Thoracic aorta (tissue), 2 donors: Measurements from ENCODE around the gene IL10. TPM values are rescaled to one million over a fixed set of nuclear protein-coding genes. Genes with fewer than 3 reads are reported as not detected.
A peak's percentile ranks its signal among the peaks of the same experiment; 100 is the strongest.

Experiments used
- ATAC-seq: fragments of 150-250 bp; one replicate; pipeline ENCODE4 v1.8.0; 2017; ENCODE audit warnings: low read depth; ENCODE audit not compliant: insufficient number of reproducible peaks, low FRiP score
- DNase-seq: peaks from one replicate; pipeline ENCODE4 v3.0.0-alpha.2; 2020; ENCODE audit warnings: low spot score
- H3K27ac ChIP-seq, 2 donors: fragments of 200-600 bp; sonication (generic); 1 replicate in 1 of 2; 2 replicates in 1 of 2; pipeline ENCODE4 v1.5.1; 2016; ENCODE audit warnings: mild to moderate bottlenecking in 2 of 2, moderate library complexity in 2 of 2
- H3K27me3 ChIP-seq: fragments of 200-600 bp; sonication (generic); replicated peaks from 2 replicates; pipeline ENCODE4 v1.6.0; 2016; ENCODE audit warnings: mild to moderate bottlenecking; ENCODE audit not compliant: insufficient read depth
- H3K36me3 ChIP-seq: fragments of 200-600 bp; sonication (generic); one replicate; pipeline ENCODE4 v1.5.1; 2016
- H3K4me1 ChIP-seq, 2 donors: fragments of 200-600 bp; sonication (generic); 1 replicate in 1 of 2; 2 replicates in 1 of 2; pipeline versions ENCODE4 v1.5.1 to v1.6.0; 2016; ENCODE audit warnings: low read depth in 2 of 2, mild to moderate bottlenecking in 1 of 2; ENCODE audit not compliant: control insufficient read depth in 1 of 2
- H3K4me3 ChIP-seq: fragments of 200-600 bp; sonication (generic); 2 replicates; pipeline ENCODE4 v1.5.1; 2016; ENCODE audit warnings: mild to moderate bottlenecking
- H3K9me3 ChIP-seq: fragments of 200-600 bp; sonication (generic); 2 replicates; pipeline ENCODE4 v1.5.1; 2016
- total RNA-seq, 2 donors: library from RNA; depleted of rRNA; stranded (reverse); fragments of >200 nt; gene quantifications; one replicate each; pipeline versions ENCODE4 v1.1.0 to v1.2.3, GENCODE V29; 2016
- TF ChIP-seq, protein P1 (sequence below): fragments of 200-600 bp; sonication (generic); IDR thresholded peaks from one replicate; pipeline ENCODE4 v1.5.1; 2019; ENCODE audit warnings: antibody characterized with exemption

IL10 gene
- total RNA-seq, 2 donors from 2014 or later = 19.8 to 40.9 TPM

DNA sequence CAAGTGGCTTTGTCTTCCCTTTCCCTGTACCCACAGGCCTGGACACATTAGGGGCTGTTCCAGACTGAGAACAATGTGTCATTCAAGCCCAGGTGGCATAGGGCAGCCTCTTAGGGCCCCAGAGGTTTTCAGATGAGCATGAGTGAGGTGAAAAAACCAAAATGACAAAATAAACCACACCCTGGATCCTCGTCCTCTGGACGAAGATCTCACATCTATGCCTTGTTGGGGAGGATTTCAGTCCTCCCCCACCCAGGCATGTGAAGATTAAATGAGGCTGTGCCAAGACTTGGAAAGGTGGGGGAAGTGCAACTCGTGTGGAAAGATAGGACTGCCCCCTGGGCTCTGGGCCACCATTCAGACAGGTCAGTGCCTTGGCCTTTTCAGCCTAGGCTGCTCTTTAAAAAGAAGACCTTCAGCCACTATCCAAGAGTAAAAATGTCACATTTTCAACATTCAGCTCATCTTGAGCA lies 34.5 kb downstream of the IL10 start:
- no peaks in the 10 kb centered on the region for H3K9me3 ChIP-seq
- peaks cover 16% of the 10 kb centered on the region for H3K36me3 ChIP-seq
- H3K4me3 ChIP-seq = no peak overlapping the region
- H3K4me1 ChIP-seq = peaks cover 0 to 4% of the 10 kb centered on the region in 2 donors
- no peaks in the 10 kb centered on the region for H3K27me3 ChIP-seq
- TF ChIP-seq, protein P1, sequence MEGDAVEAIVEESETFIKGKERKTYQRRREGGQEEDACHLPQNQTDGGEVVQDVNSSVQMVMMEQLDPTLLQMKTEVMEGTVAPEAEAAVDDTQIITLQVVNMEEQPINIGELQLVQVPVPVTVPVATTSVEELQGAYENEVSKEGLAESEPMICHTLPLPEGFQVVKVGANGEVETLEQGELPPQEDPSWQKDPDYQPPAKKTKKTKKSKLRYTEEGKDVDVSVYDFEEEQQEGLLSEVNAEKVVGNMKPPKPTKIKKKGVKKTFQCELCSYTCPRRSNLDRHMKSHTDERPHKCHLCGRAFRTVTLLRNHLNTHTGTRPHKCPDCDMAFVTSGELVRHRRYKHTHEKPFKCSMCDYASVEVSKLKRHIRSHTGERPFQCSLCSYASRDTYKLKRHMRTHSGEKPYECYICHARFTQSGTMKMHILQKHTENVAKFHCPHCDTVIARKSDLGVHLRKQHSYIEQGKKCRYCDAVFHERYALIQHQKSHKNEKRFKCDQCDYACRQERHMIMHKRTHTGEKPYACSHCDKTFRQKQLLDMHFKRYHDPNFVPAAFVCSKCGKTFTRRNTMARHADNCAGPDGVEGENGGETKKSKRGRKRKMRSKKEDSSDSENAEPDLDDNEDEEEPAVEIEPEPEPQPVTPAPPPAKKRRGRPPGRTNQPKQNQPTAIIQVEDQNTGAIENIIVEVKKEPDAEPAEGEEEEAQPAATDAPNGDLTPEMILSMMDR = no peak
- H3K27ac ChIP-seq = no peak overlapping the region
- ATAC-seq = no peak
- no peak for DNase-seq

- DNase-seq = no peak
- Histone ChIP-seq H3K9me3 (no peaks in the 10 kb centered on the region), H3K36me3 (peaks cover 22% of the 10 kb centered on the region), H3K27ac (no peak overlapping the region), H3K4me3 (no peak overlapping the region), H3K27me3 (no peaks in the 10 kb centered on the region), H3K4me1 (peaks cover 0 to 4% of the 10 kb centered on the region in 2 donors)
- TF ChIP-seq, protein P1 = no peak
- no peak for ATAC-seq
These were observed 35.2 kb downstream of the IL10 start for GRCh38 chr1:206736878-206737728.

DNA sequence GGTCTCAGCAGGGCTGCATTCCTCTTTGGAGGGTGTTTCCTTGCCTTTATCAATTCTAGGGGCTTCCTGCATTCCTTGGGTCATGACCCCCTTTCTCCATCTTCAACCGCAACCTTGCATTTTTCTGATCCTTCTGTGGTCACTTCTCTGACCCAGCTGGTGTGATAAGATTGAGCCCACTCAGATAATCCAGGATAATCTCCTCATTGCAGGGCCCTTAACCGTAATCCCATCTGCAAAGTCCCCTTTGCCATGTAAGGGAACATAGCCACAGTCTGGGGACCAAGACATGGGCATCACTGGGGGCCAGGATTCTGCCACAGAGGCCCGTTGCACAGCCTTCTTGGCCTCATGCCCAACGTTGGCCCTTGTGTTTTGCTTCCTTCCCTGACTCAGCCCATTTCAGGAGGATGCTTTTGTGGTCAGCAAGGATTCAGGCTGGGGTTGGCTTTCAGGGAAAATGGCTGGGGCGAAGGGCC lies 36.7 kb downstream of the IL10 start:
- Histone ChIP-seq H3K27me3 (no peaks in the 10 kb centered on the region), H3K4me1 (peaks cover 0 to 4% of the 10 kb centered on the region in 2 donors), H3K4me3 (no peak overlapping the region), H3K9me3 (no peaks in the 10 kb centered on the region), H3K36me3 (peaks cover 38% of the 10 kb centered on the region), H3K27ac (no peak overlapping the region)
- DNase-seq = no peak
- no peak for ATAC-seq
- TF ChIP-seq, protein P1 = no peak

DNA sequence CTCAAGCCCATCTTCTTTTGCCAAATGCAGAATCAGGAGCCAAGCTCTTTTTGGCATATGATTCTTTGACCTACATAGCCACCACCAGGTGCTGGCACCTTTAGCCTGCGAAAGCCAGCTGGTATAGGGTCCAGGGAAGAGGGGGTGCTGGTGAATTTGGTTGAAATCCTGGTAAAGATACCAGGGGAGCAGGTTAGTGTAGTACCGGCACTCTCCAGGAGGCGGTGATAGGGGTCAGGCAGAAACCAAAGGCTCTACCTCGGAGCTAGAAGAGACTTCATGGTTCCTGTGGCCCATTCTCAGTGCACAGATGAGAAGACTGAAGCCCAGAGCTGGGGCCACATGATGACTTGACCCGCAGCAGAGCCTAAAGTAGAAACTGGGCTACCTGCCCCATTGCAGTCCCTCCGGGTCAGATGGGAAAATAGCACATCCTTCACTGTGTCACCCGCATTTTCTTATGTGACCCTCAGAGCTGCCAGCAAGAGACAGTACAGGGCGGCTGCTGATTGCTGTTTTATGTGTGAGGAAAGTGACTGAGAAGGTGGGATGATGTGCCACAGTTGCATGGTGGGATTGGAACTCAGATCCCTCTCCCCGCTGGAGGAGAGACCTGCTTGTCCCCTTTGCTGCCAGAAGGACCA lies 37.7 kb downstream of the IL10 start:
- H3K9me3 ChIP-seq = no peaks in the 10 kb centered on the region
- TF ChIP-seq, protein P1 = peak; percentile 69
- DNase-seq = no peak
- no peaks in the 10 kb centered on the region for H3K27me3 ChIP-seq
- H3K4me1 ChIP-seq = peaks cover 0 to 4% of the 10 kb centered on the region in 2 donors
- ATAC-seq = no peak
- no peak overlapping the region for H3K27ac ChIP-seq
- peaks cover 47% of the 10 kb centered on the region for H3K36me3 ChIP-seq
- no peak overlapping the region for H3K4me3 ChIP-seq

DNA sequence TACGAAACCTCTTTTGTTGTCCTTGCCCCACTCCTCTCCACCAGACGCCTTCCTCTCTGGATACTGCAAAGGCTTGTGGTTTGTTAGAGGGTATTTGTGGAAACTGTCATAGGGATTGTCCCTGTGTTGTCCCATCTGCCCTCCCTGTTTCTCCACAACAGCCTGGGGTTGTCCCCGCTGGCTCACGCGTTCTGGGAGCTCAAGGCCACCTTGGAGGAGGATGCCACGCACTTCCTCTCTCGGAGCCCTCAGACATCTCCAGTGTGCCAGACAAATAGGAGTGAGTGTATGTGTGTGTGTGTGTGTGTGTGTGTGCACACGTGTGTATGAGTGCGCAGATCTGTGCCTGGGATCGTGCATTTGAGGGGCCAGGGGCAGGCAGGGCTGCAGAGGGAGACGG lies 39.3 kb downstream of the IL10 start:
- TF ChIP-seq, protein P1 = no peak
- no peaks in the 10 kb centered on the region for H3K27me3 ChIP-seq
- peaks cover 51% of the 10 kb centered on the region for H3K36me3 ChIP-seq

More for the DNA sequence above, 39.3 kb downstream of the IL10 start:
- Histone ChIP-seq H3K4me1 (peaks cover 4 to 6% of the 10 kb centered on the region in 2 donors), H3K4me3 (no peak overlapping the region), H3K27ac (no peak overlapping the region), H3K9me3 (no peaks in the 10 kb centered on the region)
- ATAC-seq (no peak), DNase-seq (no peak)
